Right ventricle myocardium superior (tissue), 1 donor: ENCODE data around the gene OCA2. TPM values are rescaled to one million over a fixed set of nuclear protein-coding genes. Genes with fewer than 3 reads are reported as not detected.
"Not testable (repeated sequence)": the region's sequence is repeated elsewhere in the genome, so short reads cannot be mapped to it uniquely, and the experiment has no call there.

Experiments used
- ATAC-seq: fragments of 200-7000 bp; cut with Tn5 transposase; one replicate; pipeline ENCODE4 v1.9.1; 2020; ENCODE audit warnings: mild to moderate bottlenecking; ENCODE audit not compliant: poor library complexity
- DNase-seq: peaks from one replicate; pipeline ENCODE4 v3.0.0-alpha.2; 2020
- intact Hi-C: fragments of 100-400 bp; cut with DNase I; formaldehyde crosslinking; loops from one replicate; pipeline ENCODE4 v1.11.2; 2022
- total RNA-seq: library from RNA; stranded (reverse); fragmentation: NEBNext Ultra II Directional; extraction: Animal tissue kit (Norgen Biotek cat#: 25700); gene quantifications from one replicate; pipeline ENCODE4 v1.2.1, GENCODE V29; 2021
- donor health status: DM: no; HTN: yes; CAD: no; lungs with severe emphysema.

OCA2 gene
- total RNA-seq, 1 donor from 2014 or later: 0.16 TPM

DNA sequence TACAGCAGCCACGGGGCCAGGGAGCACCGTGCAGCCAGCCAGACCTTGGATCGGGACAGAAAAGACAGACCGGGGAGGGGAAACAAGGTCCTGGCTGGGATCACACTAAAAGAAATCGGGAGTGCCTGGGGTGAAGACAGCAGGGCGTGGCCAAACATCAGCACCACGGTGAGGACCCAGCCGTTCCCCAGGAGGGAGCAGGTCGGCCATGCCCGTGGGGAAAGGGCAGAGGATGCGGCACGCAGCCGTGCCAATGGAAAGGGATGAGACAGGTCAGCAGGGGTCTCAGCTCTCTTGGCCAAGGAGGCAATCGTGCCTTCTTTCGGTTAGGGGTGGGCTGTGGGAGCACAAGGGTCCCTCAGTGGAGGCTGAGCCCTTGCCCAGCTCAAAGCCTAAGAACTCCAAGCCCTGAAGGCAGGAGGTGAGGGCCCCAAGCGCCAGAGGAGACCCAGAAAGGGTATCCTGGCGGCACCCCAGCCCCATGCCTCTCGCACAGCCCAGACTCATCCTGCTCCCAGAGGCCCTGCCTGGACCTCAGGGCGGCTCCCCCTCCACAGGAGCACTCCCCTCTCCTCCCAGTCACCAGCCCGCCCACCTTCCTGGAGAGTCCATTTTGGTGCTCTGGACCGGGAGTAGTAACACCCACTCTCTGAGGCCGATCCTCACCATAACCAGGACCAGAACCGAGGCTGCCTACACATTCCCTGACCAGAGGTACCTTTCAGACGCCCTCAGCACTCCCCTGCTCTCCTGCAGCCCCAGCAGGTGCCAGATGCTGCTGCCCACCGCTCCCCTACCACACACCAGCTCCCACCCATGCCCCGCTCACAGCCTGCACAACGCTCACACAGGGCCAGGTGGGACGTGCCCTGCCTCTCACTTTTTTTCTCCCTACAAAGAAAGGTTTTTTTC is 23.2 kb upstream of the OCA2 start:
- intact Hi-C loops: loop anchor here (5.0 kb wide), 1 partner anchor 35 kb away; no protein-coding TSS in a partner anchor
- no peak for ATAC-seq
- no peak for DNase-seq

GRCh38 chr15:28121577-28121976 is 22.5 kb upstream of the OCA2 start:
- intact Hi-C loops: loop anchor here (5.0 kb wide), 1 partner anchor 34 kb away; no protein-coding TSS in a partner anchor
- DNase-seq, ATAC-seq: not testable (repeated sequence)

GRCh38 chr15:28120359-28120640 is 21.2 kb upstream of the OCA2 start:
- no peak for DNase-seq

GRCh38 chr15:28118531-28118930 is 19.4 kb upstream of the OCA2 start:
- DNase-seq (no peak), ATAC-seq (no peak)
- intact Hi-C loops: no loop called here

More at GRCh38 chr15:28120359-28120640, 21.2 kb upstream of the OCA2 start:
- intact Hi-C loops: loop anchor here (5.0 kb wide), 1 partner anchor 33 kb away; no protein-coding TSS in a partner anchor
- ATAC-seq: no peak

DNA sequence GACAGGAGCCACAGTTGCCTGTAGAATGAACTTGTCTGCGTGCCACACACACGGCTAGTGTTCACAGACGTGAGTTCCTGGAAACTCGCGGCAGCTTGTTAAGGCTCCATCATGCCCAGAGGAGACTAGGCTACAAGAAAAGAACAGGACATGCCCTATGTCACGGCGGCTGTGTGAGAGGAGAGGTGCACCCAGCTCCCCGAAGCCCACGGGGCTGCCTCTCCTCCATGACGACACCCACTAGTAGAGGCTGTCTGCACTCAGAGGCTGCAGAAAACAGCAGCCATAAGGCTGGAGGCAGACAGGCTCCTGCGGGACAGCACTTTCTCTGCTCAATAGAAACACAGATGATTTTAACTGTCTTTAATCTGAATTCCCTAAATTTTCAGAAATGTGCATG is 19.0 kb upstream of the OCA2 start:
- intact Hi-C loops: no loop called here

GRCh38 chr15:28117432-28117990 is 18.4 kb upstream of the OCA2 start:
- intact Hi-C loops: no loop called here
- DNase-seq (no peak), ATAC-seq (no peak)

More for the DNA sequence above, 19.0 kb upstream of the OCA2 start:
- DNase-seq (no peak), ATAC-seq (no peak)

DNA sequence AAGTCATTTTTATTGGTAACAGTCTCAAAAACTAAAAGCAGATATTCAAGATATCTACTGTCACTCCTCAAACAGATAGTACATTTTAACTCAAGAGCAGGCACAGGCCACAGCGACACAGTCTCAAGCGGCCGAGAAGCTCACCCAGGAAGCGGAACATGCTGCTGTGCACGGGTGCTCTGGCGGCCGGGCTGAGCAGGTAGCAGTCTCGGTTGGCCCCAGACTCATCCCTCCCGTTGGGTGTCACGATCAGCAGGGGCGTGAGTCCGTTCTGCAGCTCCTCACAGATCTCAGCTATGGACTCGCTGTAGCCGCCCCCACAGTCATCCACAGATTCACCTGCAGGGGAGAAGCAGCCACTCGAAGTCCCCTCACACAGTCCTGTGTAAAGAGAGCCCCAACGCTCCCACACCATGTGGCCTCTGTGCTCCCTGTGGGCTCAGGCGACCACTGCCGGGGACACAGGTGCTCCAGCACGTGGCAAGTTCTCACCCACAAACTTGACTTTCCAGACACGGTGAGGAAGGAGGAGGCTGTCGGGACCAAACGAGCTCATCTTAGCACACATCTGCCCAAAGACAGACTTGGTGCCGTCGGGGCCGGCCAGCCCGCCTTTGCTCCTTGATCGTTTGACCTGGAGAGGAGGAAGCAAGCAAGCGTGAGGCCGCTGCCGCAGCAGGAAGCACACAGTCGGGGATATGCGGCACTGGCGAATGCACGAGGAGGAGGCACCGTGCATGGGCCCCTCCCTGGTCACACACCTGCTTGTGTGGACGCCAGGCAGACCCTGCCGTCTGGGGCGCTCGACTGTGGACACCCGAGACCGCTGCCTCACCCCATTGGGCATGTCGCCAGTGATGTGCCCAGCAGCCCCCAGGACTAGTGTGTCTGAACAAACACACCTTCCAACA is 17.7 kb upstream of the OCA2 start:
- intact Hi-C loops: no loop called here
- ATAC-seq (no peak), DNase-seq (no peak)

- ATAC-seq: no peak
- DNase-seq: no peak
- intact Hi-C loops: no loop called here
Observed at GRCh38 chr15:28115871-28116270, 16.8 kb upstream of the OCA2 start.

DNA sequence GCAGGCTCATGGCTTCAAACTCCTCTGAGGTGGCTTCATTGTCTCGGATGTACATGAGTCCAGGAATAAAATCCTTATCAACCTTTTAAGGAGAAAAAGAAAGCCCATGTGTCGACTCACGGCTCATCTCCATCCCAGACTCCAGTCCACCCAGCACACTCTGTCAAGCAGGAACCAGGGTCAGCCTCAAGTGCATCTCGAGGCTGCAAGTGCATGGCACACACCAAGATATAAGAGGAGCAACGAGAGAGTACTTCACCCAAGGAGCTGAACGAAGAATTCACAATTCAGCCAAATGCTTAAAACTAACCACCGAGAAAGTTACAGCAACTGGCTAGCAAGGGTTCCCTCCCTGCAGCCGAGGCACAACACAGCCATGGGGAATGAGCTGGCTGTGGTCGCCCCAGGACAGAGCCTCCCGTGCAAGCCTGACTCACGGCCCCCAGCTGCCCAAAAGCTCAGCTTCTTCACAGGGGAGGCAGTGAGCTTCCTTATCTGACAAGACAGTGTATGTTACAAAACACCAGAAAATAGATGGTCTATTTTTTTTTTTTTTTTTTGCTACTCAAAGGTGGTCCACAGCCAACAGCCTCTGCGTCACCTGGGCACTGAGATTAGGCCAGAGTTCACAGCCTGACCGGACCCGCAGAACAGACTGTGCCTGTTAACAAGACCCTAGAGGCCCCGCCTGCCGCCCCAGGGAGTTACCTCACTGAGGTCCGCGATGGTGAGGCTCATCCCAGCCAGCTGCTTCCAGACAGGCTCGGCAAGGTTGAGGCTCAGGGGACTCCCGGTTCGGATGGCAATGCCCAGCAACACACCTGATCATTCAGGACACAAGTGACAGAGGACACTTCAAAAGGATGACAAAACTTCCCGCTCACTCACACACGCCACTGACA is 15.9 kb upstream of the OCA2 start:
- intact Hi-C loops: no loop called here
- ATAC-seq (no peak), DNase-seq (no peak)

DNA sequence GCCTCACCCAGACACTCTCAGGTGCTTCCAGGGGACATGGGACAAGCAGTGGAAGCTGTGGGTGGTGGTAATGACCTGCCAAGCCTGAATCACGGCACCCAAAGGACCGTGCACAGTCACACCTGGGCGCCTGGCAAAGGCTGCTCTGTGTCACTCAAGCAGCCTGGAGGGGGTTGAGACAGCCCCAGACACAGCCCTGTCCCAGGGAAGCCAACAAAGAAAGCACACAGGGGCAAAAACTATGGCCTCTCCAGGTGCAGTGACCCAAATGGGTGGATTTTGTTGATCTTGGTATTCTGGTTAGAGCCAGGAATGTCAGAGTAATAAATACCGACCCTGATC is 15.0 kb upstream of the OCA2 start:
- intact Hi-C loops: no loop called here
- ATAC-seq: no peak
- DNase-seq: no peak

GRCh38 chr15:28113394-28114113 is 14.4 kb upstream of the OCA2 start:
- intact Hi-C loops: no loop called here
- DNase-seq (no peak), ATAC-seq (no peak)

DNA sequence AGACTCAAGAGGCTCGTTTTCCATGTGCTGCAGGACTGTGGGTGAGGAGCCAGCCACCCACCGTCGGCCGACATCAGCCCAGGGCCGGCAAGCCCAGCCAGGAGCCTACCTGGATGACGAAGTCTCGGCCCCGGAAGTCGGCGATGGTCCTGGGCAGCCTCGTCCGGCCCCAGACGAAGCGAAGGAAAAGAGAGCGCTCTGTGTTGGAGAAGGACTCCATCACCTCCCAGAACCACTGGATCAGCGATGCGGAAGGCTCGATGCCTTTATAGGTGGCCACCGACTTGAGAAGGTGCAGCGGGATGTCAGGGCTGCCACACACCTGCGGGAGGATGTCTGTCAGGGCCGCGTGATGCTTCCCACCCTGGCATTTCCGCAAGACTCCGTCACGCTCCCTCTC is 13.8 kb upstream of the OCA2 start:
- DNase-seq: no peak
- no peak for ATAC-seq
- intact Hi-C loops: no loop called here

GRCh38 chr15:28112101-28112760 is 13.1 kb upstream of the OCA2 start:
- DNase-seq (no peak), ATAC-seq (no peak)
- intact Hi-C loops: no loop called here

DNA sequence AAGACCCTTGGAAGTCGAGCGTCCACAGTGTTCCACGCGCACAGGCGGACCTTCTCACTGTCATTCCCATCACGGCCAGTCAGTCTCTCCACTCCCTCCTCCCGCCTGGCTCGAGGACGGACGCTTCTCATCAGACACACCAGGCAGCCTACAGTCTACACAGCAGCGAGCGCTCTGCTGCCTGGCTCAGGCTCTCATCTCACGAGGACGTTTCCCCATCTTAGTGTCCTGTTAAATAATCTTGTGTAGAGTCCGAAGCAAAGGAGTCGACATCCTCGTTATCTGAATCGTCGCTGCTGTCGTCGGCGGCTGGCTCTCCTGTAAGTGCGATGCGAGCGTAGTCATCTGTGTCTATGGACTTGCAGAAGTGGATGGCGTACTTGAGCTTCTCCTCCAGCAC is 12.4 kb upstream of the OCA2 start:
- ATAC-seq: no peak
- no peak for DNase-seq
- intact Hi-C loops: no loop called here

DNA sequence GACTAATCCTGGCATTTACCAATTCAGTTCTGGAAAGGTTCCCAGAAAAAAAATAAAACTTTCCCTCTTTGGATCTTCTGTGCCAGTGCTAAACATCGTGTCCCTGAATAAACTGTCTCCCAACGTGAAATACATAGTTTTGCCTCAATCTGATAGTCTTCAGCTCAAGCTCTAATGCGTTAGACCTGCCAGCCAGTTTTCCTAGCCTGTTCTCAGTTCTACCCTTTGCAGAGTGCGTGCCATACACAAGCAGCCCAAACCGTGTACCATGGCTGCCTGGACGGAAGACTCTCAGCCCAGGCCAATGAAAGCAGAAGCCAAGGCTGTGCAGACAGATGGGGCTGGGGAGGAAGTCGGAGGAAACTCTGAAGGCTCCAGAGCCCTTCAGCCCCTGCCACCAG is 11.4 kb upstream of the OCA2 start:
- no peak for DNase-seq
- intact Hi-C loops: no loop called here
- ATAC-seq: no peak

- intact Hi-C loops: no loop called here
- DNase-seq (no peak), ATAC-seq (no peak)
Observed at GRCh38 chr15:28109626-28110455, 10.7 kb upstream of the OCA2 start.

- intact Hi-C loops: no loop called here
- ATAC-seq (no peak), DNase-seq (no peak)
Observed at GRCh38 chr15:28107904-28108275, 8.8 kb upstream of the OCA2 start.
